H9 (cell line): ENCODE measurements around the gene DDAH2. TPM values are rescaled to one million over a fixed set of nuclear protein-coding genes. Genes with fewer than 3 reads are reported as not detected.

Experiments used
- DNase-seq: peaks from one replicate; pipeline ENCODE4 v3.0.0-alpha.2; 2017
- H2AFZ ChIP-seq: one replicate; pipeline ENCODE4 v1.6.1; 2013; ENCODE audit warnings: mild to moderate bottlenecking, low read length, control low read depth, moderate library complexity
- H2AK5ac ChIP-seq: 2 replicates; pipeline ENCODE4 v1.6.1; 2013; ENCODE audit warnings: low read length, control low read depth, mixed read lengths; ENCODE audit not compliant: insufficient read length
- H2BK120ac ChIP-seq: one replicate; pipeline ENCODE4 v1.6.1; 2013; ENCODE audit warnings: low read depth, mild to moderate bottlenecking, low read length, control low read depth, inconsistent platforms; ENCODE audit not compliant: poor library complexity, severe bottlenecking
- H2BK12ac ChIP-seq: 2 replicates; pipeline ENCODE4 v1.6.1; 2013; ENCODE audit warnings: low read length, control low read depth, mixed read lengths, low read depth; ENCODE audit not compliant: insufficient read length
- H2BK15ac ChIP-seq: 2 replicates; pipeline ENCODE4 v1.6.1; 2013; ENCODE audit warnings: low read depth, low read length, control low read depth
- H2BK20ac ChIP-seq: one replicate; pipeline ENCODE4 v1.6.1; 2013; ENCODE audit warnings: low read depth, mild to moderate bottlenecking, low read length, control low read depth, inconsistent platforms; ENCODE audit not compliant: poor library complexity, severe bottlenecking
- H2BK5ac ChIP-seq: 2 replicates; pipeline ENCODE4 v1.6.1; 2013; ENCODE audit warnings: low read length, control low read depth, mixed read lengths; ENCODE audit not compliant: insufficient read length
- H3K14ac ChIP-seq: 2 replicates; pipeline ENCODE4 v1.6.1; 2013; ENCODE audit warnings: low read length, control low read depth; ENCODE audit not compliant: insufficient read depth
- H3K18ac ChIP-seq: 2 replicates; pipeline ENCODE4 v1.6.1; 2013; ENCODE audit warnings: low read depth, mild to moderate bottlenecking, mixed read lengths, low read length, control low read depth; ENCODE audit not compliant: insufficient read length
- H3K23ac ChIP-seq: 2 replicates; pipeline ENCODE4 v1.6.1; 2013; ENCODE audit warnings: low read length, control low read depth, mixed read lengths, low read depth; ENCODE audit not compliant: insufficient read length
- H3K23me2 ChIP-seq: 2 replicates; pipeline ENCODE4 v1.6.1; 2013; ENCODE audit warnings: low read depth, mild to moderate bottlenecking, mixed read lengths, low read length, control low read depth; ENCODE audit not compliant: insufficient read length, poor library complexity, severe bottlenecking
- H3K27ac ChIP-seq: 2 replicates; pipeline ENCODE4 v1.5.1; 2013; ENCODE audit warnings: low read length, control low read depth, mixed read lengths, low read depth; ENCODE audit not compliant: insufficient read length
- H3K27me3 ChIP-seq: 2 replicates; pipeline ENCODE4 v1.6.1; 2013; ENCODE audit warnings: low read length, control low read depth, inconsistent platforms; ENCODE audit not compliant: insufficient read depth
- H3K4ac ChIP-seq: 2 replicates; pipeline ENCODE4 v1.6.1; 2013; ENCODE audit warnings: low read depth, mild to moderate bottlenecking, control low read depth, inconsistent platforms, low read length, moderate library complexity
- H3K4me1 ChIP-seq: 2 replicates; pipeline ENCODE4 v1.6.1; 2013; ENCODE audit warnings: low read length, control low read depth, inconsistent platforms; ENCODE audit not compliant: insufficient read depth
- H3K4me2 ChIP-seq: 2 replicates; pipeline ENCODE4 v1.6.1; 2013; ENCODE audit warnings: low read length, control low read depth, mixed read lengths; ENCODE audit not compliant: insufficient read length, insufficient read depth
- H3K56ac ChIP-seq: 2 replicates; pipeline ENCODE4 v1.6.1; 2013; ENCODE audit warnings: low read depth, mild to moderate bottlenecking, mixed read lengths, low read length, control low read depth; ENCODE audit not compliant: insufficient read length
- H3K79me1 ChIP-seq: 2 replicates; pipeline ENCODE4 v1.6.1; 2013; ENCODE audit warnings: low read depth, mild to moderate bottlenecking, moderate library complexity, low read length, control low read depth, inconsistent platforms; ENCODE audit not compliant: insufficient read depth, poor library complexity, severe bottlenecking
- H3K79me2 ChIP-seq: 2 replicates; pipeline ENCODE4 v1.6.1; 2013; ENCODE audit warnings: low read length, control low read depth, inconsistent platforms; ENCODE audit not compliant: insufficient read depth
- H3K9ac ChIP-seq: 2 replicates; pipeline ENCODE4 v1.6.1; 2013; ENCODE audit warnings: low read length, control low read depth, mixed read lengths; ENCODE audit not compliant: insufficient read length; ENCODE audit errors: extremely low read depth
- H3K9me3 ChIP-seq: one replicate; pipeline ENCODE4 v1.6.1; 2013; ENCODE audit warnings: low read depth, low read length, inconsistent platforms; ENCODE audit not compliant: control insufficient read depth
- H3T11ph ChIP-seq: one replicate; pipeline ENCODE4 v1.6.1; 2013; ENCODE audit warnings: mild to moderate bottlenecking, low read length, control low read depth, inconsistent platforms
- H4K20me1 ChIP-seq: one replicate; pipeline ENCODE4 v1.6.1; 2013; ENCODE audit not compliant: control insufficient read depth, insufficient read length, insufficient read depth
- H4K5ac ChIP-seq: 2 replicates; pipeline ENCODE4 v1.6.1; 2013; ENCODE audit warnings: low read depth, mild to moderate bottlenecking, mixed read lengths, low read length, control low read depth; ENCODE audit not compliant: insufficient read length
- H4K8ac ChIP-seq: replicated peaks from 2 replicates; pipeline ENCODE4 v1.6.1; 2013; ENCODE audit warnings: low read length, control low read depth, mixed read lengths, low read depth; ENCODE audit not compliant: insufficient read length
- H4K91ac ChIP-seq: 2 replicates; pipeline ENCODE4 v1.6.1; 2013; ENCODE audit warnings: low read depth, mild to moderate bottlenecking, moderate library complexity, mixed read lengths, low read length, control low read depth; ENCODE audit not compliant: insufficient read length
- H3K27ac Mint-ChIP-seq, 3 experiments: 2 replicates in 2 of 3; 3 replicates in 1 of 3; pipeline ENCODE4 v1.8.0; 2020 to 2021; ENCODE audit warnings: mixed read lengths in 3 of 3, mild to moderate bottlenecking in 1 of 3, moderate library complexity in 1 of 3
- H3K27me3 Mint-ChIP-seq: 2 replicates; pipeline ENCODE4 v1.8.0; 2021; ENCODE audit warnings: low read depth, mild to moderate bottlenecking, moderate library complexity, mixed read lengths
- H3K36me3 Mint-ChIP-seq, 3 experiments: 2 replicates in 2 of 3; 3 replicates in 1 of 3; pipeline ENCODE4 v1.8.0; 2020 to 2021; ENCODE audit warnings: low read depth in 3 of 3, mixed read lengths in 3 of 3; ENCODE audit not compliant: insufficient read depth in 1 of 3
- H3K4me1 Mint-ChIP-seq, 2 experiments: 2 replicates each; pipeline ENCODE4 v1.8.0; 2020; ENCODE audit warnings: mixed read lengths in 2 of 2
- H3K4me3 Mint-ChIP-seq, 2 experiments: 2 replicates in 1 of 2; 3 replicates in 1 of 2; pipeline ENCODE4 v1.8.0; 2020 to 2021; ENCODE audit warnings: mild to moderate bottlenecking in 2 of 2, mixed read lengths in 2 of 2, moderate library complexity in 1 of 2
- H3K9me3 Mint-ChIP-seq, 2 experiments: 2 replicates in 1 of 2; 3 replicates in 1 of 2; pipeline ENCODE4 v1.8.0; 2020; ENCODE audit warnings: mild to moderate bottlenecking in 2 of 2, mixed read lengths in 2 of 2, moderate library complexity in 1 of 2
- CTCF ChIP-seq: fragments of 200-600 bp; sonication (generic); conservative IDR thresholded peaks from 3 replicates; pipeline ENCODE4 v1.8.0; 2021; ENCODE audit warnings: antibody characterized with exemption, mild to moderate bottlenecking
- WGBS: extraction: QIAGEN DNeasy Blood & Tissue Kit; methylation state at CpG from one replicate; pipeline ENCODE4 v1.1.7; 2013; ENCODE audit warnings: missing lambda C conversion rate, low lambda C conversion rate, mixed read lengths; ENCODE audit not compliant: insufficient read length; ENCODE audit errors: extremely low coverage; 5-methylcytosine and 5-hydroxymethylcytosine counted together
- total RNA-seq: library from RNA; stranded (reverse); gene quantifications from 2 replicates; pipeline ENCODE4 v1.2.1, GENCODE V29; 2021

The DDAH2 gene
- total RNA-seq, 1 experiment from 2014 or later = 73.2 TPM

- H3K56ac ChIP-seq = no peak overlapping the region
- no peaks in the 10 kb centered on the region for H3K23me2 ChIP-seq
- no peak overlapping the region for H2BK20ac ChIP-seq
- H3K9me3 Mint-ChIP-seq = no peaks in the 10 kb centered on the region
- H3K9ac ChIP-seq = no peak overlapping the region
- no peak overlapping the region for H3K23ac ChIP-seq
- H3K4ac ChIP-seq = no peak overlapping the region
- no peaks in the 10 kb centered on the region for H4K20me1 ChIP-seq
- no peak overlapping the region for H4K8ac ChIP-seq
- no peak overlapping the region for H3K27ac Mint-ChIP-seq
- H2BK5ac ChIP-seq = no peak overlapping the region
- H3K4me2 ChIP-seq = no peak overlapping the region
- H2AK5ac ChIP-seq = no peak overlapping the region
- no peak overlapping the region for H3K4me3 Mint-ChIP-seq
- no peaks in the 10 kb centered on the region for H3K9me3 ChIP-seq
- no peak overlapping the region for H2BK120ac ChIP-seq
- no peaks in the 10 kb centered on the region; the same call in 1 of the 2 replicates for H3K27me3 Mint-ChIP-seq
- no peaks in the 10 kb centered on the region for H3K4me1 ChIP-seq
- no peak overlapping the region for H3T11ph ChIP-seq
- no peaks in the 10 kb centered on the region for H3K27me3 ChIP-seq
- no peak overlapping the region for H4K5ac ChIP-seq
- H4K91ac ChIP-seq = no peak overlapping the region
- no peak overlapping the region for H2BK12ac ChIP-seq
- no peak for TF ChIP-seq CTCF
- no peaks in the 10 kb centered on the region for H3K79me1 ChIP-seq
- no peak overlapping the region for H3K27ac ChIP-seq
- peak overlapping the region; percentile 71; the same call in 1 of the 2 replicates for H2BK15ac ChIP-seq
- peaks cover 13 to 49% (median 34%) of the 10 kb centered on the region in 3 experiments for H3K36me3 Mint-ChIP-seq
- H2AFZ ChIP-seq = no peak overlapping the region
- no peak overlapping the region for H3K18ac ChIP-seq
- no peak for DNase-seq
- peaks cover 16 to 20% of the 10 kb centered on the region in 2 experiments for H3K4me1 Mint-ChIP-seq
- no CpG with 5 or more reads among the region's 5 CpGs for WGBS
- no peak overlapping the region for H3K14ac ChIP-seq
- no peaks in the 10 kb centered on the region for H3K79me2 ChIP-seq
Measured at GRCh38 chr6:31760790-31761189, 31.7 kb upstream of the DDAH2 start.
